GM10248 (cell line): ENCODE measurements around the gene CMTM6.

Source experiments
- CTCF ChIA-PET: fragments of 300-600 bp; sonication (Branson Sonifier 250); formaldehyde crosslinking; extraction: SDS; loops from one replicate; lab custom pipeline; 2021; ENCODE audit warnings: antibody characterized with exemption; lab: Yijun Ruan, JAX
- POLR2A ChIA-PET: fragments of 350-650 bp; sonication (Branson Sonifier 250); formaldehyde crosslinking; extraction: SDS; loops from one replicate; lab custom pipeline; 2020; ENCODE audit warnings: antibody characterized with exemption; lab: Yijun Ruan, JAX
- DNase-seq: peaks from one replicate; pipeline ENCODE4 v3.0.0; 2012; ENCODE audit errors: extremely low spot score
- TF ChIP-seq, protein P1 (sequence below): IDR thresholded peaks from 2 replicates; pipeline ENCODE4 v1.5.1; 2012; ENCODE audit warnings: mild to moderate bottlenecking, low read depth; ENCODE audit errors: extremely low read depth, missing control alignments, control extremely low read depth

CMTM6 gene, protein sequence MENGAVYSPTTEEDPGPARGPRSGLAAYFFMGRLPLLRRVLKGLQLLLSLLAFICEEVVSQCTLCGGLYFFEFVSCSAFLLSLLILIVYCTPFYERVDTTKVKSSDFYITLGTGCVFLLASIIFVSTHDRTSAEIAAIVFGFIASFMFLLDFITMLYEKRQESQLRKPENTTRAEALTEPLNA

DNA sequence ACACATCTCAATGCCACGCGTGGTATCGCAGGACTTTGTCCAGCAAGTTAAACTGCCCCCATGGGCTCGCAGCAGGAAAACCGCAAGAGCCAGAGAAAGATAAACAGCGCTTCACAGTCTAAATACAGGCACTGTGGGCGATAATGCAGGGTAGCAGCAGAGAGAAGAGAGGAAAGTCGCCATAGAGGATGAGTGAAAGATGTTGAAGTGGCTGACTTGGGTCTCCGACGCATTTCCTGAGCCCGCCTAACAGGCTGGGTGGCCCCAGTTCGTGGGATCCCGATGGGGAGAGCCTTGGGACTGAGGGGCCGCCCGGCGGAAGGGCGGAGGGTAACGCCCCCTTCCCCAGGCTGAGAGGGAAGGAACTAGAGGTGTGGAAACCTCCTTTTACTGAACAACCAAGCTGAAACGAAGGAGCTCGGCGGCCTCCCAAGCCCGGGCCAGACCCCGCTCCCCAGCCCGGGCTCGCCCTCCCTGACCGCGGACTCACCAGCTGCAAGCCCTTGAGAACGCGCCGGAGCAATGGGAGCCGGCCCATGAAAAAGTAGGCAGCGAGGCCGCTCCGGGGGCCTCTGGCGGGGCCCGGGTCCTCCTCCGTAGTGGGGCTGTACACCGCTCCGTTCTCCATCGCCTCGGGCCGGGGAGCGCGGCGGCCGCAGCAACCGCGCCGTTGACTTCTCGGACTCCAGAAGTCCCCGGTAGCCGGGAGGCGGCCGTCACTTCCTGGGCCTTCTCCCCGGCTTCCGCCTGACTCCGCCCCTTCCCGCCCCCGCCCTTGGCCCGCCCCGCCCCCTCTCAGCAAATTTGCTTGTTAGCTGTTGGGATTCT is at the start of gene CMTM6:
TSS of gene CMTM6 (minus strand) at position 735 of the 828 bp plus-strand sequence. CDS start at position 628, 107 bp downstream.
- POLR2A ChIA-PET: interaction anchor here (0.6 kb wide), 1 partner anchor 68 kb away, joined by 3 read pairs; the partner anchor contains the start of gene DYNC1LI1
- DNase-seq: peak; percentile 94
- CTCF ChIA-PET: interaction anchor here (1.0 to 5.0 kb wide), 4 partner anchors 8 to 126 kb away, joined by 3 to 21 read pairs (median 3); no protein-coding TSS in a partner anchor
- TF ChIP-seq, protein P1, sequence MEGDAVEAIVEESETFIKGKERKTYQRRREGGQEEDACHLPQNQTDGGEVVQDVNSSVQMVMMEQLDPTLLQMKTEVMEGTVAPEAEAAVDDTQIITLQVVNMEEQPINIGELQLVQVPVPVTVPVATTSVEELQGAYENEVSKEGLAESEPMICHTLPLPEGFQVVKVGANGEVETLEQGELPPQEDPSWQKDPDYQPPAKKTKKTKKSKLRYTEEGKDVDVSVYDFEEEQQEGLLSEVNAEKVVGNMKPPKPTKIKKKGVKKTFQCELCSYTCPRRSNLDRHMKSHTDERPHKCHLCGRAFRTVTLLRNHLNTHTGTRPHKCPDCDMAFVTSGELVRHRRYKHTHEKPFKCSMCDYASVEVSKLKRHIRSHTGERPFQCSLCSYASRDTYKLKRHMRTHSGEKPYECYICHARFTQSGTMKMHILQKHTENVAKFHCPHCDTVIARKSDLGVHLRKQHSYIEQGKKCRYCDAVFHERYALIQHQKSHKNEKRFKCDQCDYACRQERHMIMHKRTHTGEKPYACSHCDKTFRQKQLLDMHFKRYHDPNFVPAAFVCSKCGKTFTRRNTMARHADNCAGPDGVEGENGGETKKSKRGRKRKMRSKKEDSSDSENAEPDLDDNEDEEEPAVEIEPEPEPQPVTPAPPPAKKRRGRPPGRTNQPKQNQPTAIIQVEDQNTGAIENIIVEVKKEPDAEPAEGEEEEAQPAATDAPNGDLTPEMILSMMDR: no peak

DNA sequence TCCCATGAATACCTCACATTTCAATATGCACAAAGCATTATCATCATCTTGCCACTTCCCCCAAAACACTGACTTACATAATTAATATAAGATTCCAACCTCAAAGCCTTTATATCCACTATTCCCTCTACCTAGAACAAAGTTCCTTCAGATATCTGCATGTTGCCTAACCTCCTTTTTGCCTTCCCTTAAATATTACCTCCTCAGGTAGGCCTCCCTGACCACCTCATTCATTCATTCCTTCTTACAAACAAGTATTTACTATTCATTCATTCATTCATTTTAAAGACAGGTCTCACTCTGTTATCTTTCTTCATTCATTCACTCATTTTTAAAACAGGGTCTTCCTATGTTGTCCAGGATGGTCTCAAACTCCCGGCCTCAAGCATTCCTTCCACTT is 49.4 kb upstream of the CMTM6 start:
- ChIA-PET CTCF (interaction anchor here (1.2 to 1.5 kb wide), 2 partner anchors 42 to 84 kb away, joined by 3 read pairs; no protein-coding TSS in a partner anchor), POLR2A (no interaction called here)
- TF ChIP-seq, protein P1: no peak
- no peak for DNase-seq

DNA sequence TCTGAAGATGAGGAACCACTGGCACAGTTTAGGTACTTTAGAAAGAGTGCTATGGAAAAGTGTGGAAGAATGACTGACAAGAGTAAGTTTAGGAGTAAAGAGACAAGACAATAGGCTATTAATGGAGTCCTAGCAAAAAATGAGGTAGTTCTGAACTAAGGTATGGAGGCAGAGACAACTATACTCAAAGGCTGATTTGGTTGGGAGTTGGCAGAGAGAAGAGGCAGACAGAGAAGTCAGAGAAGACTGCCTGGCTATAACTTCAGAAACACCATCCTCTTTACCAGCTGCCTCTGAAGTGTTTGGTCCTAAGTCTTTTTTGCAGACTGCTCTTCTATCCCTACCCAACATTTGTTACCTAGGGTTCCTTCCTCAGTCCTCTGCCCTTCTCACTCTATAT is 48.8 kb upstream of the CMTM6 start:
- ChIA-PET POLR2A (no interaction called here), CTCF (interaction anchor here (1.0 to 1.3 kb wide), 2 partner anchors 19 to 37 kb away, joined by 3 to 4 read pairs; no protein-coding TSS in a partner anchor)
- TF ChIP-seq, protein P1: no peak
- no peak for DNase-seq

DNA sequence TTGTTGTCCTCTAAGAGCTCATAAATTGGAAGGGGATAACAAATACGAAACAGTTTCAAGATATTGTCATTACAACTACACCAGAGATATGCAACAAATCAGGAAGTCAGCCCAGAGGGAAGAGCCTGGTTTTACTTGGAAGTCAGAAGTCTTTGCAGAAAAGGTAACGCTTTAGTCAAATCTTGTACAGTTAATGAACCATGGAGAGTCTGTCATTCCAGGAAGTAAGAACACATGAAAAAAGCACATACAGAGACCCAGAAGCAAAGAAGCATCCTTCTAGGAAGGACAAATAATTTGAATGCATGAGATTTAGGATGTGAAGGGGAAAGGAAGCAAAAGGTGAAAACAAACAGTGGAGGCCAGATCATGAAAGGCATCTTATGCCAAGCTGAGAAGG is 48.4 kb upstream of the CMTM6 start:
- TF ChIP-seq, protein P1: no peak
- ChIA-PET POLR2A (no interaction called here), CTCF (interaction anchor here (1.0 to 1.3 kb wide), 2 partner anchors 18 to 37 kb away, joined by 3 to 4 read pairs; no protein-coding TSS in a partner anchor)
- DNase-seq: no peak

DNA sequence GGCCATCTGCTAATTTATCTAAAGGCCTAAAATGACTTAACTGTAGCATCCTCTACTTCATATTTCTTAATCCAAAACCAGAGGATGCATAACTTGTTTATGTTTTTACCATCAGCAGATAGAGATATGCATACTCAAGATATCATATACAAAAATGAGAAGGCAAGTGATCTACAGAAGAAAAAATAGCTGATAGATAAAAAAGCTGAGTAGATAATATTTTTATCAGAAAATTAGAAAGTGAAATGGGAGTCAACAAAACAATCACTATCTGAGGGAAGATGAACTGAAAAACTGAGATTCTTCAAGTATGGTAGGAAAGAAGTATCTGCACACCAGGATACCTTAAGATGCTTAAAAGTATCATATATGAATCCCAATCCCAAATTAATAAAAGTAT is 42.7 kb upstream of the CMTM6 start:
- TF ChIP-seq, protein P1: no peak
- CTCF ChIA-PET: interaction anchor here (1.2 kb wide), 3 partner anchors 36 to 820 kb away, joined by 3 read pairs; no protein-coding TSS in a partner anchor
- POLR2A ChIA-PET: no interaction called here
- DNase-seq: no peak

DNA sequence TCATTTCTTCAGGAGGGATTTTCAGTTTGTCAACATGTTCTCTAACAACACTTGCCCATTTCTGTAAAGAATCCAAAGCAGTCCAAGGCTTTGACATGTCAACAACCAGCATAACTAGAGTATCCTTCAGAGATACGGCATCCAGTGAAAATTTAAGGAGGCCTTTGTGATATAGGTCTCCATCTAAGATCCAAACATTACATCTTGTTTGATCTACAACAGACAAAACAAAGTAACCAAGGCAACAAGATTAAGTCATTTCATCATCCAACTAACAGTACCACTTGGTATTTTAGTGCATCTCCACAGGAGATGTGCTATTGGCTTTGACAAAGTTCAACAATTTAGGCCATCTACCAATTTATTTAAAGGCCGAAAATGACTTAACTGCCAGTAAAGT is 42.2 kb upstream of the CMTM6 start:
- CTCF ChIA-PET: interaction anchor here (1.2 kb wide), 3 partner anchors 35 to 820 kb away, joined by 3 read pairs; no protein-coding TSS in a partner anchor
- no peak for DNase-seq
- POLR2A ChIA-PET: no interaction called here
- TF ChIP-seq, protein P1: no peak
